ENCODE measurements around the gene NDUFS8.

Gene NDUFS8

GRCh38 chr11:68049509-68050370 lies 19.3 kb downstream of the NDUFS8 start:
- no peak for DNase-seq (ENCODE audit: low read depth)

- DNase-seq (ENCODE audit: low read depth), result no peak
Measured at GRCh38 chr11:68050371-68050841, 19.9 kb downstream of the NDUFS8 start.

GRCh38 chr11:68051191-68052136 lies 21.0 kb downstream of the NDUFS8 start:
- DNase-seq (ENCODE audit: low read depth), result no peak

- no peak for DNase-seq (ENCODE audit: low read depth)
Measured at GRCh38 chr11:68052137-68052873, 21.8 kb downstream of the NDUFS8 start.

- no peak for DNase-seq (ENCODE audit: low read depth)
Measured at GRCh38 chr11:68053117-68053516, 22.6 kb downstream of the NDUFS8 start.

- no peak for DNase-seq (ENCODE audit: low read depth)
Measured at GRCh38 chr11:68053981-68054812, 23.7 kb downstream of the NDUFS8 start.

GRCh38 chr11:68056317-68057285 lies 26.1 kb downstream of the NDUFS8 start:
- no peak for DNase-seq (ENCODE audit: low read depth)

- no peak for DNase-seq (ENCODE audit: low read depth)
Measured at GRCh38 chr11:68057807-68058206, 27.3 kb downstream of the NDUFS8 start.

GRCh38 chr11:68061508-68061907 lies 31.0 kb downstream of the NDUFS8 start:
- DNase-seq (ENCODE audit: low read depth), result no peak

GRCh38 chr11:68064926-68065325 lies 34.4 kb downstream of the NDUFS8 start:
- DNase-seq (ENCODE audit: low read depth), result no peak

GRCh38 chr11:68065841-68066240 lies 35.4 kb downstream of the NDUFS8 start:
- no peak for DNase-seq (ENCODE audit: low read depth)

GRCh38 chr11:68066742-68067141 lies 36.3 kb downstream of the NDUFS8 start:
- no peak for DNase-seq (ENCODE audit: low read depth)

- DNase-seq (ENCODE audit: low read depth), result no peak
Measured at GRCh38 chr11:68067991-68068390, 37.5 kb downstream of the NDUFS8 start.

GRCh38 chr11:68071281-68072048 lies 41.0 kb downstream of the NDUFS8 start:
- DNase-seq (ENCODE audit: low read depth), result no peak

GRCh38 chr11:68074584-68075352 lies 44.3 kb downstream of the NDUFS8 start:
- no peak for DNase-seq (ENCODE audit: low read depth)

- DNase-seq (ENCODE audit: low read depth), result no peak
Measured at GRCh38 chr11:68076371-68077042, 46.0 kb downstream of the NDUFS8 start.

Measured in activated T-cell treated with anti-CD3 and anti-CD28 coated beads for 24 hours (primary cell).